ENCODE data around the gene NAA40. TPM values are rescaled to one million over a fixed set of nuclear protein-coding genes. Genes with fewer than 3 reads are reported as not detected.
A peak's percentile ranks its signal among the peaks of the same experiment; 100 is the strongest.

Gene NAA40
- total and polyA plus RNA-seq, 2 of the 13 experiments (the other 11 are each of a cell fraction or from before 2014, with no cell fraction given): 11.1 to 17.9 TPM

DNA sequence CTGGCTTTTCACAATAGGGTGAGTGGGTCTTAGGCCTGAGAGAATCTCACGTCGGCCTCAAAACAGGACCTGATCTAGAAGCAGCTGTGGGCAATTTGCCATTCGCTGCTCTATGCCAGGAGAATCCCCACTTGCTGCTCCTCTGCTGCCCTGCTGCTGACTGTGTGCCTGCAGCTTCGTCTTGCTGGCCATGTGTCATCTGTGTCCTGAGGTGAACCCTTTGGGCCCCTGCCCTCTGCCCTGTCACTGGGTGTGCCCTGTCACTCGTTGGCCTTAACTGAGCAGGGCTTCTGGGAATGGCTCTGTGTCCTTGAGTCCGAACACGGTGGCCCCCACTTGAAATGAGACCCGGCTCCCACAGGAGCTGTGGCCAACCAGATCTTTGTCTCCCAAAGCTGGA lies 6.2 kb downstream of the NAA40 start (continued):
- TF ChIP-seq ZNF441 (CRISPR knock-in tag; IDR thresholded peaks at IDR 0.05; ENCODE audit: borderline replicate concordance) (no peak), MLXIP (CRISPR knock-in tag; IDR thresholded peaks at IDR 0.05; ENCODE audit: borderline replicate concordance) (no peak), ZFY (CRISPR knock-in tag; IDR thresholded peaks at IDR 0.05) (peak; percentile 33; the same call in 1 of the 2 replicates), ZNF850 (CRISPR knock-in tag; conservative IDR thresholded peaks at IDR 0.05) (0 out of 2 replicates have a peak, but pooled peaks have one; percentile 47), SOX5 (CRISPR knock-in tag; IDR thresholded peaks at IDR 0.05; ENCODE audit: borderline replicate concordance) (no peak), ZNF605 (CRISPR knock-in tag; IDR thresholded peaks at IDR 0.05) (no peak), HNF4G (IDR thresholded peaks at IDR 0.05; ENCODE audit: borderline replicate concordance, low read depth, low read length) (0 out of 2 replicates have a peak, but pooled peaks have one; percentile 12), HNF4G (CRISPR knock-in tag; IDR thresholded peaks at IDR 0.05; ENCODE audit: borderline replicate concordance, low read depth) (no peak), MTA3 (CRISPR knock-in tag; IDR thresholded peaks at IDR 0.05) (no peak), ZNF768 (CRISPR knock-in tag; IDR thresholded peaks at IDR 0.05) (no peak), HNF4A (CRISPR knock-in tag; IDR thresholded peaks at IDR 0.05) (peak; percentile 68), FOXA1 (IDR thresholded peaks at IDR 0.05) (no peak), FOXA1 (CRISPR knock-in tag; IDR thresholded peaks at IDR 0.05) (no peak), HDAC1 (CRISPR knock-in tag; IDR thresholded peaks at IDR 0.05) (peak; percentile 68), RARA (CRISPR knock-in tag; IDR thresholded peaks at IDR 0.05) (peak; percentile 79), ATF7-NPFF (CRISPR knock-in tag; IDR thresholded peaks at IDR 0.05; ENCODE audit: low read depth) (no peak), NR2F2 (IDR thresholded peaks at IDR 0.05; ENCODE audit: borderline replicate concordance, low read depth) (peak; percentile 72)
- TF ChIP-seq, protein P1, sequence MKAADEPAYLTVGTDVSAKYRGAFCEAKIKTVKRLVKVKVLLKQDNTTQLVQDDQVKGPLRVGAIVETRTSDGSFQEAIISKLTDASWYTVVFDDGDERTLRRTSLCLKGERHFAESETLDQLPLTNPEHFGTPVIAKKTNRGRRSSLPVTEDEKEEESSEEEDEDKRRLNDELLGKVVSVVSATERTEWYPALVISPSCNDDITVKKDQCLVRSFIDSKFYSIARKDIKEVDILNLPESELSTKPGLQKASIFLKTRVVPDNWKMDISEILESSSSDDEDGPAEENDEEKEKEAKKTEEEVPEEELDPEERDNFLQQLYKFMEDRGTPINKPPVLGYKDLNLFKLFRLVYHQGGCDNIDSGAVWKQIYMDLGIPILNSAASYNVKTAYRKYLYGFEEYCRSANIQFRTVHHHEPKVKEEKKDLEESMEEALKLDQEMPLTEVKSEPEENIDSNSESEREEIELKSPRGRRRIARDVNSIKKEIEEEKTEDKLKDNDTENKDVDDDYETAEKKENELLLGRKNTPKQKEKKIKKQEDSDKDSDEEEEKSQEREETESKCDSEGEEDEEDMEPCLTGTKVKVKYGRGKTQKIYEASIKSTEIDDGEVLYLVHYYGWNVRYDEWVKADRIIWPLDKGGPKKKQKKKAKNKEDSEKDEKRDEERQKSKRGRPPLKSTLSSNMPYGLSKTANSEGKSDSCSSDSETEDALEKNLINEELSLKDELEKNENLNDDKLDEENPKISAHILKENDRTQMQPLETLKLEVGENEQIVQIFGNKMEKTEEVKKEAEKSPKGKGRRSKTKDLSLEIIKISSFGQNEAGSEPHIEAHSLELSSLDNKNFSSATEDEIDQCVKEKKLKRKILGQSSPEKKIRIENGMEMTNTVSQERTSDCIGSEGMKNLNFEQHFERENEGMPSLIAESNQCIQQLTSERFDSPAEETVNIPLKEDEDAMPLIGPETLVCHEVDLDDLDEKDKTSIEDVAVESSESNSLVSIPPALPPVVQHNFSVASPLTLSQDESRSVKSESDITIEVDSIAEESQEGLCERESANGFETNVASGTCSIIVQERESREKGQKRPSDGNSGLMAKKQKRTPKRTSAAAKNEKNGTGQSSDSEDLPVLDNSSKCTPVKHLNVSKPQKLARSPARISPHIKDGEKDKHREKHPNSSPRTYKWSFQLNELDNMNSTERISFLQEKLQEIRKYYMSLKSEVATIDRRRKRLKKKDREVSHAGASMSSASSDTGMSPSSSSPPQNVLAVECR (CRISPR knock-in tag; IDR thresholded peaks at IDR 0.05; ENCODE audit: borderline replicate concordance): peak; percentile 54; the same call in 1 of the 2 replicates
- TF ChIP-seq, protein P2, sequence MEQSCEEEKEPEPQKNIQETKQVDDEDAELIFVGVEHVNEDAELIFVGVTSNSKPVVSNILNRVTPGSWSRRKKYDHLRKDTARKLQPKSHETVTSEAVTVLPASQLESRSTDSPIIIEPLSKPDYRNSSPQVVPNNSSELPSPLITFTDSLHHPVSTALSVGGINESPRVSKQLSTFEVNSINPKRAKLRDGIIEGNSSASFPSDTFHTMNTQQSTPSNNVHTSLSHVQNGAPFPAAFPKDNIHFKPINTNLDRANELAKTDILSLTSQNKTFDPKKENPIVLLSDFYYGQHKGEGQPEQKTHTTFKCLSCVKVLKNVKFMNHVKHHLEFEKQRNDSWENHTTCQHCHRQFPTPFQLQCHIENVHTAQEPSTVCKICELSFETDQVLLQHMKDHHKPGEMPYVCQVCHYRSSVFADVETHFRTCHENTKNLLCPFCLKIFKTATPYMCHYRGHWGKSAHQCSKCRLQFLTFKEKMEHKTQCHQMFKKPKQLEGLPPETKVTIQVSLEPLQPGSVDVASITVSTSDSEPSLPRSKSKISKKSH (CRISPR knock-in tag; IDR thresholded peaks at IDR 0.05; ENCODE audit: borderline replicate concordance): 0 out of 2 replicates have a peak, but pooled peaks have one; percentile 25
- TF ChIP-seq, protein P3, sequence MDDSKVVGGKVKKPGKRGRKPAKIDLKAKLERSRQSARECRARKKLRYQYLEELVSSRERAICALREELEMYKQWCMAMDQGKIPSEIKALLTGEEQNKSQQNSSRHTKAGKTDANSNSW (CRISPR knock-in tag; IDR thresholded peaks at IDR 0.05; ENCODE audit: borderline replicate concordance): no peak
